Large intestine (tissue), 3 donors: ENCODE measurements around the gene TREH. TPM values are rescaled to one million over a fixed set of nuclear protein-coding genes. Genes with fewer than 3 reads are reported as not detected.

Source experiments
- DNase-seq, 2 donors: peaks; one replicate each; pipeline versions ENCODE4 v3.0.0 to v3.0.0-alpha.2; 2013
- H3K27ac ChIP-seq: one replicate; pipeline ENCODE4 v1.5.1; 2013; ENCODE audit warnings: low read length
- H3K27me3 ChIP-seq: 2 replicates; pipeline ENCODE4 v1.6.1; 2013; ENCODE audit warnings: low read length; ENCODE audit not compliant: control insufficient read depth, insufficient read depth
- H3K36me3 ChIP-seq: 2 replicates; pipeline ENCODE4 v1.6.1; 2013; ENCODE audit warnings: low read length; ENCODE audit not compliant: control insufficient read depth, insufficient read depth
- H3K4me1 ChIP-seq: one replicate; pipeline ENCODE4 v1.6.1; 2013; ENCODE audit warnings: low read length; ENCODE audit not compliant: control insufficient read depth, insufficient read depth
- H3K4me3 ChIP-seq: one replicate; pipeline ENCODE4 v1.5.1; 2013; ENCODE audit warnings: low read length
- H3K9me3 ChIP-seq: one replicate; pipeline ENCODE4 v1.6.1; 2013; ENCODE audit warnings: mild to moderate bottlenecking, low read depth, low read length, moderate library complexity; ENCODE audit not compliant: control insufficient read depth
- WGBS: methylation state at CpG from one replicate; pipeline ENCODE4 v1.1.5; 2013; ENCODE audit warnings: low lambda C conversion rate; ENCODE audit not compliant: insufficient coverage; 5-methylcytosine and 5-hydroxymethylcytosine counted together
- polyA plus RNA-seq: library from polyadenylated mRNA; unstranded; fragments of 120-200 nt; gene quantifications from one replicate; pipeline ENCODE4 v1.2.1, GENCODE V29; 2013

TREH gene
- polyA plus RNA-seq, 1 donor: 74.4 TPM

- DNase-seq: no peak
- no CpG with 5 or more reads among the region's 8 CpGs for WGBS
- H3K4me3 ChIP-seq: no peak overlapping the region
- H3K27ac ChIP-seq: no peak overlapping the region
- no peaks in the 10 kb centered on the region for H3K27me3 ChIP-seq
- no peaks in the 10 kb centered on the region for H3K9me3 ChIP-seq
- H3K36me3 ChIP-seq: peaks cover 38% of the 10 kb centered on the region
- H3K4me1 ChIP-seq: peaks cover 11% of the 10 kb centered on the region
Measured at GRCh38 chr11:118650366-118650765, 29.1 kb downstream of the TREH start.

GRCh38 chr11:118649941-118650340, 29.5 kb downstream of the TREH start:
- Histone ChIP-seq H3K4me1 (peaks cover 11% of the 10 kb centered on the region), H3K27ac (no peak overlapping the region), H3K9me3 (no peaks in the 10 kb centered on the region), H3K36me3 (peaks cover 42% of the 10 kb centered on the region), H3K4me3 (no peak overlapping the region), H3K27me3 (no peaks in the 10 kb centered on the region)
- DNase-seq: peak; percentile 80 to 88
- no CpG with 5 or more reads among the region's 10 CpGs for WGBS

GRCh38 chr11:118648291-118648690, 31.2 kb downstream of the TREH start:
- H3K9me3 ChIP-seq: no peaks in the 10 kb centered on the region
- 100% methylated on average over 1 of the region's 5 CpGs for WGBS
- H3K4me3 ChIP-seq: no peak overlapping the region
- no peaks in the 10 kb centered on the region for H3K27me3 ChIP-seq
- peaks cover 12% of the 10 kb centered on the region for H3K4me1 ChIP-seq
- H3K36me3 ChIP-seq: peaks cover 54% of the 10 kb centered on the region
- H3K27ac ChIP-seq: no peak overlapping the region
- DNase-seq: no peak

- Histone ChIP-seq H3K4me3 (no peak overlapping the region), H3K4me1 (peaks cover 30% of the 10 kb centered on the region), H3K9me3 (no peaks in the 10 kb centered on the region), H3K27me3 (no peaks in the 10 kb centered on the region), H3K36me3 (peaks cover 53% of the 10 kb centered on the region), H3K27ac (no peak overlapping the region)
- no peak for DNase-seq
- 100% methylated on average over 1 of the region's 3 CpGs for WGBS
Measured at GRCh38 chr11:118646393-118646792, 33.1 kb downstream of the TREH start.

- Histone ChIP-seq H3K9me3 (no peaks in the 10 kb centered on the region), H3K4me3 (no peak overlapping the region), H3K4me1 (peaks cover 37% of the 10 kb centered on the region), H3K36me3 (peaks cover 55% of the 10 kb centered on the region), H3K27ac (no peak overlapping the region), H3K27me3 (no peaks in the 10 kb centered on the region)
- no CpG with 5 or more reads among the region's 24 CpGs for WGBS
- no peak for DNase-seq
Measured at GRCh38 chr11:118645066-118645715, 34.3 kb downstream of the TREH start.

- no CpG with 5 or more reads among the region's 10 CpGs for WGBS
- no peak overlapping the region for H3K4me3 ChIP-seq
- H3K9me3 ChIP-seq: no peaks in the 10 kb centered on the region
- peaks cover 30% of the 10 kb centered on the region for H3K4me1 ChIP-seq
- no peaks in the 10 kb centered on the region for H3K27me3 ChIP-seq
- no peak for DNase-seq
- H3K27ac ChIP-seq: no peak overlapping the region
- H3K36me3 ChIP-seq: peaks cover 56% of the 10 kb centered on the region
Measured at GRCh38 chr11:118644496-118644895, 35.0 kb downstream of the TREH start.

GRCh38 chr11:118643995-118644345, 35.5 kb downstream of the TREH start:
- Histone ChIP-seq H3K4me1 (peaks cover 30% of the 10 kb centered on the region), H3K4me3 (no peak overlapping the region), H3K27ac (no peak overlapping the region), H3K27me3 (no peaks in the 10 kb centered on the region), H3K36me3 (peaks cover 59% of the 10 kb centered on the region), H3K9me3 (no peaks in the 10 kb centered on the region)
- DNase-seq: no peak
- no CpG with 5 or more reads among the region's 7 CpGs for WGBS

GRCh38 chr11:118643142-118643994, 36.1 kb downstream of the TREH start:
- no CpG with 5 or more reads among the region's 11 CpGs for WGBS
- DNase-seq: no peak
- H3K4me3 ChIP-seq: no peak overlapping the region
- no peaks in the 10 kb centered on the region for H3K27me3 ChIP-seq
- no peak overlapping the region for H3K27ac ChIP-seq
- peaks cover 30% of the 10 kb centered on the region for H3K4me1 ChIP-seq
- no peaks in the 10 kb centered on the region for H3K9me3 ChIP-seq
- H3K36me3 ChIP-seq: peaks cover 59% of the 10 kb centered on the region

- H3K4me1 ChIP-seq: peaks cover 30% of the 10 kb centered on the region
- H3K27me3 ChIP-seq: no peaks in the 10 kb centered on the region
- no peak overlapping the region for H3K4me3 ChIP-seq
- H3K27ac ChIP-seq: peak overlapping the region; percentile 62
- H3K36me3 ChIP-seq: peaks cover 56% of the 10 kb centered on the region
- no peaks in the 10 kb centered on the region for H3K9me3 ChIP-seq
- WGBS: no CpG with 5 or more reads among the region's 11 CpGs
- peak; percentile 88 to 93 for DNase-seq
Measured at GRCh38 chr11:118641397-118642019, 37.9 kb downstream of the TREH start.

GRCh38 chr11:118640332-118641154, 38.9 kb downstream of the TREH start:
- H3K9me3 ChIP-seq: no peaks in the 10 kb centered on the region
- H3K4me3 ChIP-seq: no peak overlapping the region
- peaks cover 60% of the 10 kb centered on the region for H3K36me3 ChIP-seq
- H3K27me3 ChIP-seq: no peaks in the 10 kb centered on the region
- no CpG with 5 or more reads among the region's 5 CpGs for WGBS
- H3K27ac ChIP-seq: no peak overlapping the region
- DNase-seq: no peak
- H3K4me1 ChIP-seq: peaks cover 30% of the 10 kb centered on the region
